Spleen (tissue), 11 donors: ENCODE results near the gene ALCAM. TPM values are rescaled to one million over a fixed set of nuclear protein-coding genes. Genes with fewer than 3 reads are reported as not detected.

Experiments
- DNase-seq: peaks from one replicate; pipeline ENCODE4 v3.0.0-alpha.2; 2020
- H3K27ac ChIP-seq, 8 donors: fragments of 200-600 bp; sonication (generic) in 7 of 8; 1 replicate in 4 of 8; 2 replicates in 4 of 8; pipeline versions ENCODE4 v1.5.0 to v1.8.0; 2016 to 2021; ENCODE audit warnings: inconsistent platforms in 4 of 8, mild to moderate bottlenecking in 4 of 8, moderate library complexity in 1 of 8
- H3K27me3 ChIP-seq, 7 donors: fragments of 200-600 bp; sonication (generic) in 6 of 7; replicated peaks in 1 of 7; 1 replicate in 4 of 7; 2 replicates in 3 of 7; pipeline versions ENCODE4 v1.5.0 to v1.8.0; 2016 to 2021; ENCODE audit warnings: inconsistent platforms in 3 of 7, mild to moderate bottlenecking in 1 of 7
- H3K36me3 ChIP-seq, 6 donors: fragments of 200-600 bp; sonication (generic) in 5 of 6; 1 replicate in 4 of 6; 2 replicates in 2 of 6; pipeline versions ENCODE4 v1.5.0 to v1.8.0; 2016 to 2021; ENCODE audit warnings: inconsistent platforms in 2 of 6
- H3K4me1 ChIP-seq, 6 donors: fragments of 200-600 bp; sonication (generic) in 5 of 6; 1 replicate in 3 of 6; 2 replicates in 3 of 6; pipeline versions ENCODE4 v1.5.0 to v1.8.0; 2016 to 2021; ENCODE audit warnings: inconsistent platforms in 3 of 6
- H3K4me3 ChIP-seq, 8 donors: fragments of 200-600 bp; sonication (generic) in 7 of 8; 1 replicate in 4 of 8; 2 replicates in 4 of 8; pipeline versions ENCODE4 v1.5.0 to v1.8.0; 2016 to 2021; ENCODE audit warnings: inconsistent platforms in 4 of 8, mild to moderate bottlenecking in 4 of 8, moderate library complexity in 2 of 8
- H3K9me3 ChIP-seq, 8 donors: fragments of 200-600 bp; sonication (generic) in 7 of 8; 1 replicate in 4 of 8; 2 replicates in 4 of 8; pipeline versions ENCODE4 v1.5.0 to v1.8.0; 2016 to 2021; ENCODE audit warnings: inconsistent platforms in 4 of 8
- POLR2A ChIP-seq, 3 donors: fragments of 450-650 bp; IDR thresholded peaks; one replicate each; pipeline ENCODE4 v1.5.1; 2017; ENCODE audit warnings: antibody characterized with exemption in 3 of 3, mild to moderate bottlenecking in 1 of 3
- POLR2AphosphoS5 ChIP-seq, 3 donors: sonication (generic); formaldehyde crosslinking; IDR thresholded peaks; one replicate each; pipeline ENCODE4 v1.5.1; 2017; ENCODE audit warnings: antibody characterized with exemption in 3 of 3
- WGBS, 5 donors: extraction: QIAGEN DNeasy Blood & Tissue Kit in 3 of 5; methylation state at CpG; one replicate each; pipeline versions ENCODE4 v1.1.5 to v1.1.7; 2013 to 2018; 5-methylcytosine and 5-hydroxymethylcytosine counted together
- intact Hi-C: fragments of 100-400 bp; cut with DNase I; formaldehyde crosslinking; loops from one replicate; pipeline ENCODE4 v1.15.0; 2023; ENCODE audit warnings: low total_unique reads
- polyA plus RNA-seq, 3 donors: library from polyadenylated mRNA; stranded (reverse); fragments of 200-250 nt; gene quantifications; one replicate each; pipeline ENCODE4 v1.2.1, GENCODE V29; 2013
- total RNA-seq, 7 donors: library from RNA; depleted of rRNA in 3 of 7; stranded (reverse); fragments of >200 nt in 3 of 7; fragmentation: NEBNext Ultra II Directional in 4 of 7; extraction: Animal tissue kit (Norgen Biotek cat#: 25700) in 4 of 7; gene quantifications; one replicate each; pipeline versions ENCODE4 v1.1.0 to v1.2.1, GENCODE V29; 2016 to 2021
- TF ChIP-seq, protein P1 (sequence below), 11 experiments: fragments of 200-600 bp in 7 of 11; fragments of 450-650 bp in 4 of 11; sonication (generic) in 4 of 11; IDR thresholded peaks in 8 of 11; conservative IDR thresholded peaks in 3 of 11; 1 replicate in 7 of 11; 2 replicates in 4 of 11; pipeline versions ENCODE4 v1.4.0 to v1.8.0; 2016 to 2021; ENCODE audit warnings: antibody characterized with exemption in 11 of 11, inconsistent platforms in 4 of 11, mild to moderate bottlenecking in 1 of 11
- donor health status: healthy with polysubstance abuse.
- donor health status: DM: no; HTN: no; CAD: no; lungs with moderate emphysema.
- donor health status: DM: no; HTN: no; CAD: no.
- donor health status: Bipolar disorder and iron deficiency.
- donor health status: healthy.
- donor health status: DM: no; HTN: no; CAD: no.
- donor health status: DM: yes; HTN: yes; CAD: no.

Gene ALCAM
- total and polyA plus RNA-seq, 10 donors: 6.3 to 18.5 (median 11.8) TPM

DNA sequence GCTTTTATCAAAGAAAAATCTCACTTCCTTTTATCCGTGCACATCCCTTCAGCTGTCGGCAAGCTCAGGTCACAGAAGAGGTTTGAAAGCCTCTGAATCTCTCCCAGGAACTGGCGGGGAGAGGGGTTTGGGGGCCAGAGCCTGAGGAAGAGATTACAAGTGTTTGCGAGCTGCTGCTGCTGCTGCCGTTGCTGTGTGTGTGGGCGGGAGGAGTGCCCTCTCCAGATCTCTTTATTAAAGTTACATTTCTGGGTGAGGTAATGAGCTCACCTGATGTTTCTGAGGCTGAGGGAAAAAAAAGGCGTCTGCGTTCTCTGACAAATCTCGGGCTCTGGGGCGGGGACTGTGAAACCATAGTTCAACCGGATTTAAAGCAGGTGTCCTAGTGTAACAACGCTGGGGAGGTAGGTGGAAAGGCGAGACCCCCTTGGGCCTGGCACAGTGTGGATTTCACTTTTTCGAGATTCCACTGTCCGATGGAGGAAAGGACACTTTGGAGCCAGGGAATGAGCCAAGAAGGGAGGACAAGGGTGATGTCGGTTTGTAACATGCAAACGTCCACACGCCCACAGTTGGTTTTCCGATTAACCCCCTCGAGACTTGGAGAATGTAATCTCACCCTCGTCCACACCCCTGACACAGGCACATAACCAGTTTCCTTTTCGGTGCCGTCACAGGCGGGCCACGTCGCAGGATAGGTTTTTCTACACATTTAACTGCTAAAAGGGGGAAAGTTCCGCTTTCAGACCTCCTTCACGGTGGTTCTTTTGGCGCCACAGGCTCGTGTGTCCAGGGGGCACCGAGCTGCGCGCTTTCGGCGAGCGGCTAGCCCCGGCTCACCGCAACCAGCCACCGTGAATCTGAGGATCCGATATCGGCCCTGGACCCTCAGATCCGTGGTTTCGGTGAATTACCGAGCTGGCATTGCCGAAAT lies 2.1 kb downstream of the ALCAM start:
- TF ChIP-seq POLR2AphosphoS5 (IDR thresholded peaks at IDR 0.05): peak; percentile 69 to 78 (median 74)
- no peak for TF ChIP-seq POLR2A (IDR thresholded peaks at IDR 0.05)
- Histone ChIP-seq H3K9me3 (no peaks in the 10 kb centered on the region), H3K4me1 (peaks cover 15 to 55% (median 40%) of the 10 kb centered on the region in 6 donors), H3K4me3 (peak overlapping the region; percentile 47 to 86 (median 62)), H3K36me3 (no peaks in the 10 kb centered on the region), H3K27me3 (peaks cover 0 to 18% (median 0%) of the 10 kb centered on the region in 7 donors), H3K27ac (peak overlapping the region; percentile 80 to 94 (median 90))
- intact Hi-C loops: no loop called here
- 0 to 2% (median 1%) methylated on average over 26 to 45 of the region's 45 CpGs for WGBS, 5 donors
- peak; percentile 88 for DNase-seq

DNA sequence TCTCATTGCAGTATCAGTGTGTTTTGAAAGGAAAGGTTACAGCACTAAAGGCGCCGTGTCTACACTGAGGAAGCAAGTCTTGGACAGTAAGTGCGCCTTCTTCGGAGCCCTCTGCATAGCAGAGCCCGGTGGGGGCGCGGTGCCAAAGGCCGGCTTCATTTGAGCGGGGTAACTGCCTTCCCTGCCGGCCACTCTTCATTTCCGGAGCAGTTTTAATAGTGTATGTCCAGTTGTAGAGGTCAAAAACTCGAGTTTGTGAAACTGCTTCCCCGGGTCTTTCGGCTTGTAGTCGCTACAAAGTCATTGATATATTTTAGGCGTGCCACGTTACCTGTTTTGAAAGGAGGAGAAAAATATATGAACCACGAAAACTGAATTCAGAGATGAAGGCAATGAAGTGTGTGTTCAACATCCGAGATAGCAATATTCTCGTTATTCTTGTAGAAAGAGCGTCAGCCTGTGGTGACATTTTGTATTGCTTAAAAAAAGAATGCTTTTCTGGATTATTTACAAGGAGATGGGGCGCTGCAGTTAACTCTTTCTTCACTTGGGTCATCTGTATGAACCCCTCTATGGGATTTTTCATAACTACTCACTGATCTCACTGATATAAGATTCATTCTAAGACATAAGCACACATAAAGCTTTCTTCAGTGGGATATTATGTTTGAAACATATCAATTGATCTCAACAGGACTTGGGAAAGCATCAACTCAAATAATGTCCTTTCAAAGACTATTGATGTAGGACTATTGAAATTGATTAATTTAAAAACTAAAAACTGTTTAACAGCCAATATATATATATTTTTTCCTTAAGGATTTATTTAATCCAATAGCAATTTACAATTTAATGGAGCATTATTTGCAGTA lies 3.0 kb downstream of the ALCAM start:
- no peaks in the 10 kb centered on the region for H3K9me3 ChIP-seq
- no peaks in the 10 kb centered on the region for H3K36me3 ChIP-seq
- DNase-seq: peak; percentile 89
- H3K4me1 ChIP-seq: peaks cover 15 to 55% (median 40%) of the 10 kb centered on the region in 6 donors
- intact Hi-C loops: no loop called here
- peak overlapping the region; percentile 80 to 94 (median 90) for H3K27ac ChIP-seq
- TF ChIP-seq POLR2AphosphoS5 (IDR thresholded peaks at IDR 0.05) (peak in 1 of 3 donors; percentile 57), POLR2A (IDR thresholded peaks at IDR 0.05) (no peak)
- TF ChIP-seq, protein P1, sequence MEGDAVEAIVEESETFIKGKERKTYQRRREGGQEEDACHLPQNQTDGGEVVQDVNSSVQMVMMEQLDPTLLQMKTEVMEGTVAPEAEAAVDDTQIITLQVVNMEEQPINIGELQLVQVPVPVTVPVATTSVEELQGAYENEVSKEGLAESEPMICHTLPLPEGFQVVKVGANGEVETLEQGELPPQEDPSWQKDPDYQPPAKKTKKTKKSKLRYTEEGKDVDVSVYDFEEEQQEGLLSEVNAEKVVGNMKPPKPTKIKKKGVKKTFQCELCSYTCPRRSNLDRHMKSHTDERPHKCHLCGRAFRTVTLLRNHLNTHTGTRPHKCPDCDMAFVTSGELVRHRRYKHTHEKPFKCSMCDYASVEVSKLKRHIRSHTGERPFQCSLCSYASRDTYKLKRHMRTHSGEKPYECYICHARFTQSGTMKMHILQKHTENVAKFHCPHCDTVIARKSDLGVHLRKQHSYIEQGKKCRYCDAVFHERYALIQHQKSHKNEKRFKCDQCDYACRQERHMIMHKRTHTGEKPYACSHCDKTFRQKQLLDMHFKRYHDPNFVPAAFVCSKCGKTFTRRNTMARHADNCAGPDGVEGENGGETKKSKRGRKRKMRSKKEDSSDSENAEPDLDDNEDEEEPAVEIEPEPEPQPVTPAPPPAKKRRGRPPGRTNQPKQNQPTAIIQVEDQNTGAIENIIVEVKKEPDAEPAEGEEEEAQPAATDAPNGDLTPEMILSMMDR (IDR thresholded peaks at IDR 0.05 in 8 of 11, conservative IDR thresholded peaks at IDR 0.05 in 3 of 11): peak in 10 of 11 experiments; percentile 26 to 57 (median 39)
- WGBS, 5 donors: 0 to 2% (median 1%) methylated on average over 18 to 22 of the region's 22 CpGs
- peak overlapping the region; percentile 47 to 86 (median 62) for H3K4me3 ChIP-seq
- H3K27me3 ChIP-seq: peaks cover 0 to 18% (median 0%) of the 10 kb centered on the region in 7 donors

DNA sequence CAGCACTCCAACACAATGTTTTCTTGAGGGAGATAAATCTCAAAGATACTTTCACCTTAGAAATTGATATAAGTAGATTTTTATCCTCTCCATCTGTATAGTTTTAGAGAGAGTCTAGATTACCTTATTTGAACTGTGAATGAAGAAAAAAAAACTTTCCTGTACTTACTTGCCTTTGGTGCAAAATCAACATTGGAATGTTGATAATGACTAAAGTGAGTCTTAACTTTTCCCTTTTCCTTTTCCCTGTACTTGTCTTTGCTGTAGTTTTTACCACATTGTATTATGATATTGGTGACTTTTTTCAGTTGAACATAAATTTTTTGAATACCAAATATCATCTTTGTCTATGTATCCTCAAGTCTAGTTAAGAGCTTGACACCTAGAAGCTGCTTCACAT lies 6.7 kb downstream of the ALCAM start:
- Histone ChIP-seq H3K9me3 (no peaks in the 10 kb centered on the region), H3K27ac (no peak overlapping the region), H3K4me1 (peaks cover 2 to 32% (median 15%) of the 10 kb centered on the region in 6 donors), H3K27me3 (no peaks in the 10 kb centered on the region), H3K4me3 (no peak overlapping the region), H3K36me3 (no peaks in the 10 kb centered on the region)
- TF ChIP-seq POLR2AphosphoS5 (IDR thresholded peaks at IDR 0.05): no peak
- no peak for TF ChIP-seq POLR2A (IDR thresholded peaks at IDR 0.05)
- TF ChIP-seq, protein P1 (IDR thresholded peaks at IDR 0.05 in 8 of 11, conservative IDR thresholded peaks at IDR 0.05 in 3 of 11): no peak
- intact Hi-C loops: no loop called here
- DNase-seq: no peak

DNA sequence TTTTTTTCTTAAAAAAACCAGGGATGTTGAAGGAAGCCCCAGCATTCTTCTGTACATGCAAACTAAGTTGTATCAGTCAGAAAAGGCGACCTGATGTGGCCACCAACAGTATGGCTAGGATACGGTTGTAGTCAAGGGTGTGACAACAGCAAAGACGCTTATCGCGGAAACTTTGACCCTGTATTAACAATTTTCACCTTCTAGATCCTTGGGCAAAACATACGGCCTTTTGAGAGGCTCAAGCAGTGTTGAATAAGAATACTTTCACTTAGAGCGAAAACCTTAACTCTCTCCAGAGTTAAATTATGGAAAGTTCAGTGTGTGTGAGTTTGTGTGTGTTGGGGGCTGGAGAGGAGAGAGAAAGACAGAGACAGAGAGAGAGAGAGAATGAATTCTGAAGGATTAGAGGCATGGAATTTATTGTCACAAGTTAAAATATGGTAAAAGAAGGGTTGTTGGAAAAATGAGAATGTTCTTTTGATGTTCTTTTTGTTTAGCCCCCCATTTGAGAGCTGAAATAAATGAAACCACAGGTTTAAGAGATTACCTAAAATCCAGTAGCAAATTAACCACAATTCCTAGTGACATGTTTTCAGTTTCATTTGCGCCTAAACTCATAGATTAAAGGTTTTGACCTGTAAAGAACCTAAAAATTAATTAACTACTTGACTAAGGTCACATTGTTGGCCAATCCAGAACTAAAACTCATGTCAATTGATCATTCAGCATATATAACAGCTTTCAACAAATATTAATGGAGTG lies 9.2 kb downstream of the ALCAM start:
- WGBS, 5 donors: 87 to 90% (median 89%) methylated on average over 8 of the region's 8 CpGs
- TF ChIP-seq POLR2AphosphoS5 (IDR thresholded peaks at IDR 0.05) (no peak), POLR2A (IDR thresholded peaks at IDR 0.05) (no peak)
- TF ChIP-seq, protein P1 (IDR thresholded peaks at IDR 0.05 in 8 of 11, conservative IDR thresholded peaks at IDR 0.05 in 3 of 11): no peak
- DNase-seq: no peak
- no peak overlapping the region for H3K4me3 ChIP-seq
- no peaks in the 10 kb centered on the region for H3K36me3 ChIP-seq
- no peaks in the 10 kb centered on the region for H3K9me3 ChIP-seq
- H3K4me1 ChIP-seq: peaks cover 0 to 9% (median 0%) of the 10 kb centered on the region in 6 donors
- intact Hi-C loops: no loop called here
- H3K27me3 ChIP-seq: no peaks in the 10 kb centered on the region
- no peak overlapping the region for H3K27ac ChIP-seq
